A673 (cell line): ENCODE results near the gene FRMD4A.

Source experiments
- CTCF ChIP-seq: fragments of 300-800, 200-600 bp; sonication (generic); conservative IDR thresholded peaks from 2 replicates; pipeline ENCODE4 v1.5.1; 2017; ENCODE audit warnings: low read depth, mild to moderate bottlenecking, antibody characterized with exemption, low read length, moderate library complexity, mixed read lengths
- EZH2 ChIP-seq: fragments of 200-600 bp; sonication (generic); IDR thresholded peaks from 2 replicates; pipeline ENCODE4 v1.6.1; 2017; ENCODE audit warnings: borderline replicate concordance, low read depth, mild to moderate bottlenecking, mixed read lengths, antibody characterized with exemption, low read length; ENCODE audit not compliant: poor library complexity, severe bottlenecking

GRCh38 chr10:13719425-13719824 lies 611.3 kb downstream of the FRMD4A start:
- TF ChIP-seq CTCF (no peak), EZH2 (no peak)
